ENCODE results near the gene CHD9NB.
"Not testable (repeated sequence)": the region's sequence is repeated elsewhere in the genome, so short reads cannot be mapped to it uniquely, and the experiment has no call there.

The CHD9NB gene

DNA sequence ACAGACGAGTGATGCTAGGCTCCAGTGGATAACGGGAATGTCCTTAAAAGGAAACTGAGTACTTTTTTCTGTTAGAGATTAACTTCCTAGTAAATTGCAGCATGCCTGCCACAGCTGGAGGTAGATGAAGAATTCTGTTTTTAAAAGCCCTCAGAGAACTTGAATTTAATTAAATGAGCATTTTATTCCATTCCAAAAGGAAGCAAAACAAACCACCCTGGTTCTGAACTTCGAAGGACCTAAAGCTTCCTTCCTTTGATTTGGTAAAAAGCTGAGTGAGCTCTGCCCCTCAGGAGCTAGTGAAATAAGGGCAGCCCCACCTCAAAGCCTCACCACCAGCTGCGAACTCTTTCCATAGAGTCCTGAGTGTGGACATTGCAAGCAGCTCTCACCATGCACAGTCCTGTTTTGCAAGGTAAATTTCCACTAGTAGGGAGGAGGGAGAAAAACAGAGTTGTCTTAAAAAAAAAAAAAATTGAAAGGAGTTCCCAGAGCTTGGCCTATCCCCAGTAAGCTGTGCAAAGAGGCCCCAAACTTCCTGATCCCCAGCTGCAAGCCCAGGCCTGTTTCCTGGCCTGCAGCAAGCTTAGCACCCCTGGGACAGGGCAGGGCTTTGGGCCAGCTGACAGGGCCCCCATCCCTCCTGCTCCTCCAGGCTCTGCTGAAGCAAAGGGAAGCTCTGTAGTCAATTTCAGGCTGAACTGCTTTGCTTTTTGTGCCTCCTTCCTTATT, 11.2 kb downstream of the CHD9NB start:
- no peak for DNase-seq (ENCODE audit: extremely low read depth, low read depth)
- TF ChIP-seq, protein P1, sequence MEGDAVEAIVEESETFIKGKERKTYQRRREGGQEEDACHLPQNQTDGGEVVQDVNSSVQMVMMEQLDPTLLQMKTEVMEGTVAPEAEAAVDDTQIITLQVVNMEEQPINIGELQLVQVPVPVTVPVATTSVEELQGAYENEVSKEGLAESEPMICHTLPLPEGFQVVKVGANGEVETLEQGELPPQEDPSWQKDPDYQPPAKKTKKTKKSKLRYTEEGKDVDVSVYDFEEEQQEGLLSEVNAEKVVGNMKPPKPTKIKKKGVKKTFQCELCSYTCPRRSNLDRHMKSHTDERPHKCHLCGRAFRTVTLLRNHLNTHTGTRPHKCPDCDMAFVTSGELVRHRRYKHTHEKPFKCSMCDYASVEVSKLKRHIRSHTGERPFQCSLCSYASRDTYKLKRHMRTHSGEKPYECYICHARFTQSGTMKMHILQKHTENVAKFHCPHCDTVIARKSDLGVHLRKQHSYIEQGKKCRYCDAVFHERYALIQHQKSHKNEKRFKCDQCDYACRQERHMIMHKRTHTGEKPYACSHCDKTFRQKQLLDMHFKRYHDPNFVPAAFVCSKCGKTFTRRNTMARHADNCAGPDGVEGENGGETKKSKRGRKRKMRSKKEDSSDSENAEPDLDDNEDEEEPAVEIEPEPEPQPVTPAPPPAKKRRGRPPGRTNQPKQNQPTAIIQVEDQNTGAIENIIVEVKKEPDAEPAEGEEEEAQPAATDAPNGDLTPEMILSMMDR (IDR thresholded peaks at IDR 0.05; ENCODE audit: low read depth, low read length, missing control alignments) = no peak
- H3K4me3 ChIP-seq (replicated peaks; ENCODE audit: low read depth, low read length) = no peak overlapping the region

DNA sequence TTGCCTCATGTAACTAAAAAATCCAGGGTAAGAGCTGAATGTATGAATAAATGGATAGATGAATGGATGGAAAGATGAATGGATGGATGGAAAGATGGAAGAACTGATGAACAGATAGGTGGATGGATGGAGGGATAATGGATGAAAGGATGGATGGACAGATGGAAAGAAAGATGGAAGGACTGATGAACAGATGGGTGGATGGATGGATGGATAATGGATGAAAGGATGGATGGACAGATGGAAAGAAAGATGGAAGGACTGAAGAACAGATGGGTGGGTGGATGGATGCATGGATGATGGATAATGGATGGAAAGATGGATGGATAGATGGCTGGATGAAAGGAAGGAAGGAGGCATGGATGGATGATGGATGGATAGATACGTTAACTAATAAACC, 11.9 kb downstream of the CHD9NB start:
- DNase-seq (ENCODE audit: extremely low read depth, low read depth) = no peak
- TF ChIP-seq, protein P1 (IDR thresholded peaks at IDR 0.05; ENCODE audit: low read depth, low read length, missing control alignments) = no peak
- H3K4me3 ChIP-seq (replicated peaks; ENCODE audit: low read depth, low read length) = no peak overlapping the region

DNA sequence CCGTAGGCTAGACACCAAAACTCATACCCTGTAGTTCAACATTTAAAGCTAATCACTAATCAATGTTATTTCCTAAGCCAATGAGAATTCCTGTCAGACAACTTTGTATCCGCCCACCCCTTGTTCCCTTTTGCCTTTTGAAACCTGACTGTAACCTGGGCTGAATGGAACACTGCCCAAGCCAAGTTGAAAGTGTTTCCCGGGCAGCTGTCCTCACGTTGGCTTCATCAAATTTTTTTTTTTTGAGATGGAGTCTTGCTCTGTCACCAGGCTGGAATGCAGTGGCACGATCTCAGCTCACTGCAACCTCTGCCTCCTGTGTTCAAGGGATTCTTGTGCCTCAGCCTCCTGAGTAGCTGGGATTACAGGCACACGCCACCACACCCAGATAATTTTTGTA, 16.0 kb downstream of the CHD9NB start:
- not testable (repeated sequence) for H3K4me3 ChIP-seq (replicated peaks; ENCODE audit: low read depth, low read length); DNase-seq (ENCODE audit: extremely low read depth, low read depth)

DNA sequence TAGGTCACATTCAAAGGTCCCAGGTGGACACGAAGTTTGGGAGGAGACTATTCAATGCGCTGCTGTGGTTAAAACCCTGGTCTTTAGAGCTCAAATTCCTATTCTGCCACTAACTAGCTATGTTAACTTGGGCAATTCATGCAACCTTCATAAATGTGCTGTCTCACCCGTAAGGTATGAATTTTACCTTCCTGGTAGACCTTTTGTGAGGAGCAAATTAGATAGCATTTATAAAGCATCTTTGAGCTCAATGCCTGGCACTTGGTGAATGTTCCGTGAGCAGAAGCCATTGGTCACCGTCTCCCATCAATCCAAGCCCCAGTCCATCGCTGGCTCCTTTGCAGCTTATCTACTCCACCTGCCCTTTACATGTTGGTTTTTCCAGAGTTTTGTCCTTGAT, 16.6 kb downstream of the CHD9NB start:
- no peak for DNase-seq (ENCODE audit: extremely low read depth, low read depth)
- TF ChIP-seq, protein P1 (IDR thresholded peaks at IDR 0.05; ENCODE audit: low read depth, low read length, missing control alignments) = no peak
- no peak overlapping the region for H3K4me3 ChIP-seq (replicated peaks; ENCODE audit: low read depth, low read length)

DNA sequence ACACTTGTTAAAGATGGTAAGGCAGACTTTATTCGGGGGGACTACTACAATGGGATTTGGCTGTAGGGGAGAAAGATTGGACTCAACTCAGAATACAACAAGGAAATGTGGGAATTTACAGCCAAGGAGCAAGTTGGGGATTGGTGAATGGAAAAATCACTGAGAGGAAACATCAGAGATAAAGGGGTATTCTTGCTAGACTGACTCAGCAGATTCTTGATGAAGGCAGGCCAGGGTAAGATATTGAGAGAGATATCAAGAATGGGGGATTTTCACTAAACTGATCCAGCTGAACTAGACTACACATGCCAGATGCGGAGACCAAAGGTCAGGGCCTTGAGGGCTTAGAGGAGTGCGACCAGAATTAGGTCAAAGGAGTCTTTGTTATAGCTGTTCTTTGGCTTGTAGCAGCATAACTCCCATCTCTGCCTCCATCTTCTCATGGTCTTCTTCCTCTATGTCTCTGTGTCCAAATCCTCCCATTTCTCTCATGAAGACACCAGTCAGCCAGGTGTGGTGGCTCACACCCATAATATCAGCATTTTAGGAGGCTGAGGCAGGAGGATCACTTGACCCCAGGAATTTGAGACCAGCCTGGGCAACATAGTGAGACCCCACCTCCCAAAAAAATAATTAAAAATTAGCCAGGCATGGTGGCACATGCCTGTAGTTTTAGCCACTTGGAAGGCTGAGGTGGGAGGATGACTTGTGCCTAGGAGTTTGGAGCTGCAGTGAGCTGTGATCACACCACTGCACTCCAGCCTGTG, 17.3 kb downstream of the CHD9NB start:
- no peak overlapping the region for H3K4me3 ChIP-seq (replicated peaks; ENCODE audit: low read depth, low read length)
- no peak for DNase-seq (ENCODE audit: extremely low read depth, low read depth)
- TF ChIP-seq, protein P1 (IDR thresholded peaks at IDR 0.05; ENCODE audit: low read depth, low read length, missing control alignments) = no peak

DNA sequence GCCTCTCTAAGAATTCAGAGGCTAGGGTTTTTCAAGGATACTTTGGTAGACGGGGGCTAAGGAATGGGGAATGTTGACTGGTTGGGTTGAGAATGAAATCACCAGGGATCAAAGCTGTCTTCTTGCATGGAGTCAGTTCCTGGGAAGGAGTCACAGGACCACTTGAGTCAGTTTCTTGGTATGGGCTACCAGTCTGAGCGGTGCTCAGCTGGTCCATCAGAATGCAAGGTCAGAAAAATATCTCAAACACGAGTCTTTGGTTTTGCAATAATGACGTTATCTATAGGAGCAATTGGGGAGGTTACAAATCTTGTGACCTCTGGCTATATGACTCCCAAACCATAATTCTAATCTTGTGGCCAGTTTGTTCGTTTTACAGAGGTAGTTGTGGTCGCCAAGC, 18.4 kb downstream of the CHD9NB start:
- no peak overlapping the region for H3K4me3 ChIP-seq (replicated peaks; ENCODE audit: low read depth, low read length)
- TF ChIP-seq, protein P1 (IDR thresholded peaks at IDR 0.05; ENCODE audit: low read depth, low read length, missing control alignments) = no peak
- DNase-seq (ENCODE audit: extremely low read depth, low read depth) = no peak

DNA sequence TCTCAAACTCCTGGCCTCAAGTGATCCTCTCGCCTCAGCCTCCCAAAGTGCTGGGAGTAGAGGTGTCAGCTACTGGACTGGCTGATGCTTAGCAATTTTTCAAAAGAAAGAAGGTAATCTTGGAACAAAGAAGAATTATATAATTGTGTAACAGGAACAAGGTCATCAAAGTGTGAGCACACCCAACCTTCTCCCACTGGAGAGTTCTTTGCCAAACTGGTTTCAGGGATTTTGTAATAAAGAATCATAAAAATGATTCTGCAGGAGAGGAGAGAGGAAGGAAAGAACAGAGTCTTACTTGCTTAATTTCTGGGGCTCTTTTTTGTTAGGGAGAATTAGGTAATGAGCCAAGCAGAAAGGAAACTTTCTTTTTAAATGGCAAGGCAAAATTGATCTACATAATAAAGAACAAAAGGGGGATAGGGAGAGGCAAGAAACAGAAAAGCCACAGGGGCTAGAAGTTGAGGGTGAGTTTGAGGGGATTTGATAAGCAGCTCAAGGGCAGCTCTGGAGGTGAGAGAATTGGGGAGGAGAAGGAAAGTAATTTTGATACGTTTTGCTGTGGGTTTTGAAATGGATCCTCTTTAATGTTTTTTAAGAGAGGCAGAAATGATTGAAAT, 21.3 kb downstream of the CHD9NB start:
- no peak overlapping the region for H3K4me3 ChIP-seq (replicated peaks; ENCODE audit: low read depth, low read length)
- TF ChIP-seq, protein P1 (IDR thresholded peaks at IDR 0.05; ENCODE audit: low read depth, low read length, missing control alignments) = no peak
- no peak for DNase-seq (ENCODE audit: extremely low read depth, low read depth)

All from HFF-Myc (cell line).